ENCODE data around the gene VWC2L.

The VWC2L gene

DNA sequence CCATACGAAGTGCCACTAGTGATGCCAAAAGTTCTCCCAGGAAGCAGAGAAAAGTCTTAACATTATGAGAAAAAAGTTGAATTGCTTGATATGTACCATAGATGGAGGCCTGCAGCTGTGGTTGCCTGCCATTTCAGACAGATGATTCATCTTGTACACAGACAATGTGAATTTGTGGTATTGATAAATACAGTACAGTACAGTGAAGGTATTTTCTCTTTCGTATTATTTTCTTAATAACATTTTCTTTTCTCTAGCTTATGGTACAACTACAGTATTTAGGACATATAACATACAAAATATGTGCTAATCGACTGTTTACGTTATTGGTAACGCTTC, 33.6 kb upstream of the VWC2L start:
- Histone ChIP-seq H3K36me3 (ENCODE audit: control insufficient read depth, insufficient read depth, low read length) (no peaks in the 10 kb centered on the region), H3K27me3 (replicated peaks; ENCODE audit: control insufficient read depth, insufficient read depth, low read length) (no peaks in the 10 kb centered on the region), H3K4me3 (replicated peaks; ENCODE audit: low read depth, low read length) (no peak overlapping the region)
- TF ChIP-seq, protein P1, sequence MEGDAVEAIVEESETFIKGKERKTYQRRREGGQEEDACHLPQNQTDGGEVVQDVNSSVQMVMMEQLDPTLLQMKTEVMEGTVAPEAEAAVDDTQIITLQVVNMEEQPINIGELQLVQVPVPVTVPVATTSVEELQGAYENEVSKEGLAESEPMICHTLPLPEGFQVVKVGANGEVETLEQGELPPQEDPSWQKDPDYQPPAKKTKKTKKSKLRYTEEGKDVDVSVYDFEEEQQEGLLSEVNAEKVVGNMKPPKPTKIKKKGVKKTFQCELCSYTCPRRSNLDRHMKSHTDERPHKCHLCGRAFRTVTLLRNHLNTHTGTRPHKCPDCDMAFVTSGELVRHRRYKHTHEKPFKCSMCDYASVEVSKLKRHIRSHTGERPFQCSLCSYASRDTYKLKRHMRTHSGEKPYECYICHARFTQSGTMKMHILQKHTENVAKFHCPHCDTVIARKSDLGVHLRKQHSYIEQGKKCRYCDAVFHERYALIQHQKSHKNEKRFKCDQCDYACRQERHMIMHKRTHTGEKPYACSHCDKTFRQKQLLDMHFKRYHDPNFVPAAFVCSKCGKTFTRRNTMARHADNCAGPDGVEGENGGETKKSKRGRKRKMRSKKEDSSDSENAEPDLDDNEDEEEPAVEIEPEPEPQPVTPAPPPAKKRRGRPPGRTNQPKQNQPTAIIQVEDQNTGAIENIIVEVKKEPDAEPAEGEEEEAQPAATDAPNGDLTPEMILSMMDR (IDR thresholded peaks at IDR 0.05; ENCODE audit: insufficient read depth, low read length, poor library complexity, severe bottlenecking), result no peak
- no peak for DNase-seq (ENCODE audit: extremely low read depth, insufficient read length)

DNA sequence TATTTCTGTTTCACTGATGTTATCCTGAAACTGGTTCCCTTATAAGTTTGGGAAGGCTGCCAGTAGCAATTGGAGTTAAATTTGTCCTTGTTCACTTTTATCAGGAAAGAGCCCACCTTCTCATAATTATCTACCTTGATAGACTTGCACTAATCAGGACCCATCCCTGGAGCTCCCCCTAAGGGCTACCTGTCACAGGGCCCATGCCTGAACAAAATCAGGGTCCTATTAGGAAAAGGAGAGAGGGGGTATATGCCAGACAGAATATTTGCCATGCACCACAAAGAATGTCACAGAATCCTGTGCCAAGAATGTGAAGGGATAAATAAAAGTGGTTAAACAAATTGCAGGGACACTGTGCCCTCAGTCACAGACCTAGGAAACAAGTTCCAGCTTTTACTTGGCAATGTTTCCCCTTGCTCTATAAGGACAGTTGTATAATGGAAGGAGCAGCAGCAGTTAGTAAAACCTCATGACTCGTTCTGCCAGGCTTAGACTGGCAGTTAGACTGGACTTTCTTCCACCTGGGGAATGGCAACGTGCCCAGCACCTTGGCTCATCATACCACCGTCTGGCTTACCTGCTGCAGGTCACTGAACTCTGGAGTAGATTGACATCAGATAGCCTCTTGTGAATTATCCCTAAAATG, 32.3 kb upstream of the VWC2L start:
- TF ChIP-seq, protein P1 (IDR thresholded peaks at IDR 0.05; ENCODE audit: insufficient read depth, low read length, poor library complexity, severe bottlenecking), result peak; percentile 16
- Histone ChIP-seq H3K27me3 (replicated peaks; ENCODE audit: control insufficient read depth, insufficient read depth, low read length) (no peaks in the 10 kb centered on the region), H3K36me3 (ENCODE audit: control insufficient read depth, insufficient read depth, low read length) (no peaks in the 10 kb centered on the region), H3K4me3 (replicated peaks; ENCODE audit: low read depth, low read length) (no peak overlapping the region)
- DNase-seq (ENCODE audit: extremely low read depth, insufficient read length), result no peak

DNA sequence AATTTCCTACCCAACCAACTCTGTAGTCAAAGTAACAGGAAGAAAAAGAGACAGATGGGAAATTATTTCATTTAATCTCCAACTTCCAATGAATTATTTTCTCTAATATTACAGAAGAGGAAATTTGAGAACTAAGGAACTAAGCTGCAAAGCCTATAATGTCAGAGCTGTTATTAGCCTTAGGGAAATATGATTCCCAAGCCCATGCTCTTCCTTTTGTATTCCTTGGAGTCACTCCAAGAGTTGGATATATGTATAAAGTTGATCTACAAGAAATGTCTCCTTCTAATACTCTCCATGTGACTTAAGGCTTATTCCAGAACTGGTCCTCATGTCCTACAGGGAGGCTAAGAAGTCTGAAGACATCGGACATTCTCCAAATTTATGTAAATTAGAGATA, 31.6 kb upstream of the VWC2L start:
- Histone ChIP-seq H3K36me3 (ENCODE audit: control insufficient read depth, insufficient read depth, low read length) (no peaks in the 10 kb centered on the region), H3K4me3 (replicated peaks; ENCODE audit: low read depth, low read length) (no peak overlapping the region), H3K27me3 (replicated peaks; ENCODE audit: control insufficient read depth, insufficient read depth, low read length) (no peaks in the 10 kb centered on the region)
- TF ChIP-seq, protein P1 (IDR thresholded peaks at IDR 0.05; ENCODE audit: insufficient read depth, low read length, poor library complexity, severe bottlenecking), result no peak
- no peak for DNase-seq (ENCODE audit: extremely low read depth, insufficient read length)

DNA sequence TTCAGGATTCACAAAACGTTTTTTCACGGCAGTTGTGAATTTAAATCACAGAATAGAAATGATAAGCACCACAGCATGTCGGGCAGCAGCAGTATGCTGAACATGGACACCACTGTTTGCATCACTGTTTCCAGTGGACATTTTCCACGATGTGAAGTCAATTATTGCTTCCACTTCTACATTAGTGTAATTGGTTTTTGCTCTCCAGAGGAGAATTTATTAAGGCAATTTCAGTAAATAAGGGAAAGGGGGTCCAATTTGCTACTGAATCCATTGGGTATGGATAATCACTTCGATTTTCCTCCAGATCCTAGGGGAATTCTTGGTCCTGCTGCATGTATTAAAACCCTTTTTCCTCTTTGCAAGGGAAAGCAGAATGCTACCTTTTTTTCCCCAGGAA, 30.2 kb upstream of the VWC2L start:
- Histone ChIP-seq H3K36me3 (ENCODE audit: control insufficient read depth, insufficient read depth, low read length) (no peaks in the 10 kb centered on the region), H3K27me3 (replicated peaks; ENCODE audit: control insufficient read depth, insufficient read depth, low read length) (no peaks in the 10 kb centered on the region), H3K4me3 (replicated peaks; ENCODE audit: low read depth, low read length) (no peak overlapping the region)
- no peak for DNase-seq (ENCODE audit: extremely low read depth, insufficient read length)
- TF ChIP-seq, protein P1 (IDR thresholded peaks at IDR 0.05; ENCODE audit: insufficient read depth, low read length, poor library complexity, severe bottlenecking), result no peak

DNA sequence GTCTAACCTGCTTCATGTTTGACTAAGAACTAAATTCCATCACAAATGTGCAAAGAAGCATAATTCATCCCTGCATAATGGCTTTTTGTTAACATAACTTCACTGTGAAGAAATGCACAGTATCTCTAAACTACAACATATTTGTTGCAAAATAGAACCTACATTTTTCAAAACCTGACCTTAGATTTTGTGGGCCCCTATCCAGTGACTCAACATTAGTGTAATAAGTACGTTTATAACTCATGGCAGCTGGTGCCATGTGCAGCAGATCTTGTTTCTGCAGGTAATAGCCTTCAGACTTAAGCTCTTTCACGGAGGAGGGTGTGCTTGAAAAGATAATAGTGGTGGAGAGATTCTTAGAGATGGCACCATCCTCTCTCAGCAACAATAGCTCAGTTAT, 28.6 kb upstream of the VWC2L start:
- no peak for DNase-seq (ENCODE audit: extremely low read depth, insufficient read length)

More for the DNA sequence above, 28.6 kb upstream of the VWC2L start:
- Histone ChIP-seq H3K27me3 (replicated peaks; ENCODE audit: control insufficient read depth, insufficient read depth, low read length) (no peaks in the 10 kb centered on the region), H3K4me3 (replicated peaks; ENCODE audit: low read depth, low read length) (no peak overlapping the region), H3K36me3 (ENCODE audit: control insufficient read depth, insufficient read depth, low read length) (no peaks in the 10 kb centered on the region)
- TF ChIP-seq, protein P1 (IDR thresholded peaks at IDR 0.05; ENCODE audit: insufficient read depth, low read length, poor library complexity, severe bottlenecking), result no peak
